Spleen (tissue), 7 donors: Measurements from ENCODE around the gene ZFYVE28.

ENCODE experiments used
- POLR2A ChIP-seq, 3 donors: fragments of 450-650 bp; IDR thresholded peaks; one replicate each; pipeline ENCODE4 v1.5.1; 2017; ENCODE audit warnings: antibody characterized with exemption in 3 of 3, mild to moderate bottlenecking in 1 of 3
- TF ChIP-seq, protein P1 (sequence below), 11 experiments: fragments of 200-600 bp in 7 of 11; fragments of 450-650 bp in 4 of 11; sonication (generic) in 4 of 11; IDR thresholded peaks in 8 of 11; conservative IDR thresholded peaks in 3 of 11; 1 replicate in 7 of 11; 2 replicates in 4 of 11; pipeline versions ENCODE4 v1.4.0 to v1.8.0; 2016 to 2021; ENCODE audit warnings: antibody characterized with exemption in 11 of 11, inconsistent platforms in 4 of 11, mild to moderate bottlenecking in 1 of 11
- donor health status: DM: no; HTN: no; CAD: no; lungs with moderate emphysema.
- donor health status: DM: no; HTN: no; CAD: no.
- donor health status: DM: no; HTN: no; CAD: no.

DNA sequence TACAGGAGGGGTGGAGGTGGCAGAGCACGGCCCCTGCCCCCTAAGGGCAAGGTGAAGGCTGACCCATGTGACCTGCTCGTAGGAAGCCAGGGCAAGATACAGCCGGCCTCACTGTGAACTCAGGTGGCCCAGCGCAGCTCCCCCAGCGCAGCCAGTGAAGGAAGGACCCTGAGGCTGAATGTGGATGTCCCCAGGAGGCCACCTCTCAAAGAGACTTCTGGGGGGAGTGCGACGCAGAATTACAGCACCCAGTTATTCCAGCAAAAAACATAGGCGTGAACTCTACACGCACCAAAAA, 52.6 kb downstream of the ZFYVE28 start:
- no peak for TF ChIP-seq POLR2A (IDR thresholded peaks at IDR 0.05)
- TF ChIP-seq, protein P1, sequence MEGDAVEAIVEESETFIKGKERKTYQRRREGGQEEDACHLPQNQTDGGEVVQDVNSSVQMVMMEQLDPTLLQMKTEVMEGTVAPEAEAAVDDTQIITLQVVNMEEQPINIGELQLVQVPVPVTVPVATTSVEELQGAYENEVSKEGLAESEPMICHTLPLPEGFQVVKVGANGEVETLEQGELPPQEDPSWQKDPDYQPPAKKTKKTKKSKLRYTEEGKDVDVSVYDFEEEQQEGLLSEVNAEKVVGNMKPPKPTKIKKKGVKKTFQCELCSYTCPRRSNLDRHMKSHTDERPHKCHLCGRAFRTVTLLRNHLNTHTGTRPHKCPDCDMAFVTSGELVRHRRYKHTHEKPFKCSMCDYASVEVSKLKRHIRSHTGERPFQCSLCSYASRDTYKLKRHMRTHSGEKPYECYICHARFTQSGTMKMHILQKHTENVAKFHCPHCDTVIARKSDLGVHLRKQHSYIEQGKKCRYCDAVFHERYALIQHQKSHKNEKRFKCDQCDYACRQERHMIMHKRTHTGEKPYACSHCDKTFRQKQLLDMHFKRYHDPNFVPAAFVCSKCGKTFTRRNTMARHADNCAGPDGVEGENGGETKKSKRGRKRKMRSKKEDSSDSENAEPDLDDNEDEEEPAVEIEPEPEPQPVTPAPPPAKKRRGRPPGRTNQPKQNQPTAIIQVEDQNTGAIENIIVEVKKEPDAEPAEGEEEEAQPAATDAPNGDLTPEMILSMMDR (IDR thresholded peaks at IDR 0.05 in 8 of 11, conservative IDR thresholded peaks at IDR 0.05 in 3 of 11) = no peak
